GM18868 (cell line): ENCODE results near the gene CHFR.
"Not testable (repeated sequence)": the region's sequence is repeated elsewhere in the genome, so short reads cannot be mapped to it uniquely, and the experiment has no call there.

Experiments
- ATAC-seq: cut with Tn5 transposase; IDR thresholded peaks from one replicate; pipeline ENCODE4 v1.9.1; 2021; ENCODE audit warnings: mild to moderate bottlenecking, moderate library complexity; ENCODE audit not compliant: unreplicated experiment

CHFR gene

DNA sequence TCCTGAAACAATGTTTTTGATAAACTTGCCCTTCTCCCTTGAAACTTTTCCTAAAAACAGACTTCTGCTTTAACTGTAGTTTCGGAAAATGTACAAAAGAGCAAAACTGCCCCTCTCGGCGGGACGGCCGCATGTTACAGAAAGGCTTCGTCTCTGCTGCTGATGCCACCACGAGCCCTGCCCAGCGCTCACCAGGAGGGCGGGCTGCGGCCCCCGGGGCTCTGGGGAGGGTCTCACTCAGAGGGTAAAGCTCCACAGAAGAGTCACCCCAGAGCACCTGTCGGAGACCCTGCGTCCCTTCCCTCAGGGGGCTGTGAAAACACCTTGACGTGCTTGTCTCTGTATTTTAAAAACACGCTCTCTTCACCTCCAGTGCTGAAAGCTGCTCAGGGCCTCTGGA, 46.3 kb downstream of the CHFR start:
- no peak for ATAC-seq

DNA sequence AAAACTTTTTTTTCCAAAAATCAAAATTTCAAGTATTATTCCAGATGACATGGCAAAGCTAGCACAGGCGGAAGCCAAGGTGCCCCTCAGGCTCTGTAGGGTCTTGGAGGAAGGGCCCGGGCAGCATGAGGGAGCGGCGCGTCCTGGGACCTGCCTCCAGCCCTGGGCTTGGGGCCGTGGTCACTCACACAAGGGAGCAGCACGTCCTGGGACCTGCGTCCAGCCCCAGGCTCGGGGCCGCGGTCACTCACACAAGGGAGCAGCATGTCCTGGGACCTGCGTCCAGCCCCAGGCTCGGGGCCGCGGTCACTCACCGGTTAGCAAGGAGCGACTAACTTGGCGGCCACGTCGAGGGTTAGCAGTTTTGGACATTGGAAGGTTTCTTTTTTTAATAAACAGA, 46.9 kb downstream of the CHFR start:
- ATAC-seq: no peak

GRCh38 chr12:132839558-132840235, 47.7 kb downstream of the CHFR start:
- ATAC-seq: no peak

DNA sequence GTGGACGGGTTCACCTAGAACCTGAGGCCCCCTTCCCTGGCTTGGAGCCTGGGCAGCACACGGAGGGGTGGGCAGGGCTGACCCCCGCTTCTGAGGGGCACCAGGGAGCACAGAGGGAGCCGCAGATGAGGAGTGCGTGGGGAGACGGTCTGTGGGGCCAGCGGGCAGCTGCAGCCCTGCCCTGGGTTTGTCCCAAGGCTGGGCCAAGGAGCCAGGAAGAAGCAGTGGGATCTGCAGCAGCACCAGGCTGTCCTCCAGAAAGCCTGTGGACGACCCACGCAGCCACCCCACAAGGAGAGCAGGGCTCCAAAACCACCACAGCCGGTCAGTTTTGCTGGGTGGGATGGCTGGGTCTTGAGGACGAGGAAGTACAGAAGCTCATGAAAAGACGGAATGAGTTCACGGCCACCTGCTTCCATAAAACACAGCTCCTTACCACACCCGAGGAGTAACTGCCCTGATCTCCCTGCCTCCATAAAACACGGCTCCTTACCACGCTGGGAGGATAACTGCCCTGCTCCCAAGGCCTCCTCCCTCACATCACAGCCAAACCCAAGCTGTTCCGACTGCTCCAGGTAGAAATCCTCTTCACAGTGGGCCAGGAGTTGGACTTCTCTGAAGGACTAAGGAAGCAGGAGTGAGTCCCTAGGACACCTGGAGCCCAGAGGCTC, 48.9 kb downstream of the CHFR start:
- no peak for ATAC-seq

GRCh38 chr12:132837693-132838409, 49.6 kb downstream of the CHFR start:
- ATAC-seq: no peak

- no peak for ATAC-seq
Measured at GRCh38 chr12:132836795-132837331, 50.5 kb downstream of the CHFR start.

GRCh38 chr12:132836230-132836629, 51.2 kb downstream of the CHFR start:
- ATAC-seq: not testable (repeated sequence)

GRCh38 chr12:132835076-132836025, 52.1 kb downstream of the CHFR start:
- no peak for ATAC-seq

DNA sequence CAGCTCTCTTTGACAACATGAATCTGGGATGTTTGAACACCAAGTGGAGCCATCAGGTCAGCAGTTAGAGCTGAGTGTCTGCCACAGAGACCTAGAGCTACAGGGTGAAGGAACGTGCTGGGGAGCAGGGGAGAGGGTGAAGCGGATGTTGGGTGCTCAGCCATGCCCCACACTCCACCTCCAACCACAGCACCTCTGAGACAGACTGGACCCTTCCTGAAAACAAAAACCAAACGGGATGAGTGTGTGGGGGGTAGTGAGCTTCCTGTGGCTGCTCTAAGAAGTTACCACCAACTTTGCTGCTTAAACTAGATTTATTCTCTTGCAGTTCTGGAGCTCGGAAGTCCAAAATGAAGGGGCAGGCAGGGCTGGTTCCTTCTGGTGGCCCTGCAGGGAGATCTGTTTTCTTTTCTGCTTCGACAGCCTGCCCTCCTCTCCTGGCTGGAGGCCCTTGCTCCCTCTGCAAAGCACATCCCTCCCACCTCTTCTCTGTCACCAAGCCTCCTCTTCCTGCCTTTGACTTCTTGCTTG, 53.2 kb downstream of the CHFR start:
- no peak for ATAC-seq

DNA sequence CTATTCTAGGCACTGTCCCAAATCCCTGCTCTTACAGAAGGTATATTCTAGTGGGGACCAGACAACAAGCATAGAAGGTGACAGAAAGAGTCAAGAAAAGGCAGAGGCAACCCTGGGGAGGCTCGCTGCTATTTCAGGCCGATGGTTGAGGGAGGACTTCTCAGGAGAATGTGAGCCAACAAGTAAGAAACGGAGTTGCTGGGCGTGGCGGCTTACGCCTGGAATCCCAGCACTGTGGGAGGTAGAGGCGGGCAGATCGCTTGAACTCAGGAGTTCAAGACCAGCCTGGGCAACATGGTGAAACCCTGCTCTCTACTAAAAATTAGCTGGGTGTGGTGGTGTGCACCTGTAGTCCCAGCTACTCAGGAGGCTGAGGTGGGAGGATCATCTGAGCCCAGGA, 54.1 kb downstream of the CHFR start:
- no peak for ATAC-seq

DNA sequence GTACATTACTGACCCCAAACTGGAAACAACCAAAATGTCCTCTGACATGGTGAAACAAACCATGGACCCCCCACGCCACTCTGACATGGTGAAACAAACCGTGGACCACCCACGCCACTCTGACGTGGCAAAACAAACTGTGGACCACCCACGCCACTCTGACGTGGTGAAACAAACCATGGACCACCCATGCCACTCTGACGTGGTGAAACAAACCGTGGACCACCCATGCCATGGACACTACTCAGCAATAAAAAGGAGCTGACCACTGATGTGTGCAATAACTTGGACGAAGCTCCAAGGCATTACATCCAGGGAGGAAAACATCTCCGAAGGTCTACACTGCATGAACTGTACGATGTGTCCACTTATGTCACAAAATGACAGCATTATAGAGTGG, 55.6 kb downstream of the CHFR start:
- no peak for ATAC-seq

GRCh38 chr12:132828706-132829534, 58.5 kb downstream of the CHFR start, which contains the start of gene GOLGA3:
Gene GOLGA3, minus strand, starts transcription at chr12:132828869. Its CDS starts 6,741 bp downstream, at chr12:132822128.
- ATAC-seq: peak; percentile 90

DNA sequence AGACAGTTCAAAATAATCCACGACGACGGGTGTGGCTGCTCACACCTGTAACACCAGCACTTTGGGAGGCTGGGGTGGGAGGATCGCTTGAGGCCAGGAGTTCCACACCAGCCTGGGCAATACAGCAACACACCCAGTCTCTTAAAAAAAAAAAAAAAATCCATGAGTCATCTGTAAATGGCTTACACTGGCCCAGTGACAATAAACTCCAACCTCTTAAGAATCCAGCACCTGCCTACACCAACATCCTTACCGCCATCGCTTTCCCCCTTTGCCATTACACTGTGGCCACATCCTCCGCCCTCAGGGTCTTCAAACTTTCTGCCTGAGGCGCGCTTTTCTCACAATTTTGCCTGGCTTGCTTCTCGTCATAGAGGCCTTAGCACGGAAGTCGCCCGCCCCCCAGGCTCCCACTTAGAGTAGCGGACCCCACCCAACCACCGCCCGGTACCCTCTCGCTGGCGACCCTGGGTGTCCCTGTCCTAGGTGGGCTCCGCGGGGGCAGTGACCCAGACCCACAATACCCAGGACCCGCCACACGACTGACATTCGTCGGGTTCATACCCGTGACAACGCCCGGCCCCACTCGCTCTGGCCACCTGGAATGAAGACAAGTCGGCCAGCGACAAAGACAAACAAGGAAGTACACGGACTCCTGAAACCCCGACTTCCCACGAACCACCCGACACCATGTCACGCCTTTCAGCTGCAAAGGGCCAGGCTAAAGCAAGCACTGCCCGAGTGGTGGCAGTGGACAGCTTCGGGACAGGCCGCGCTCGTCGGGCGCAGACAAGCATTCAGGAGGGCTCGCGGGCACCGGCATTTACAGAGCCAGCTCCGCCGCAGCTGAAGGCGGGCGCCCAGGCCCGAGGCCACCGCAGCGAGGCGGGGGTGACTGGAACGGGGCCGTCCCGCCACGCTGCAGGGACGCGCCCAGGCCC, 59.4 kb downstream of the CHFR start:
- peak; percentile 22 for ATAC-seq

- no peak for ATAC-seq
Measured at GRCh38 chr12:132825861-132826260, 61.5 kb downstream of the CHFR start.

DNA sequence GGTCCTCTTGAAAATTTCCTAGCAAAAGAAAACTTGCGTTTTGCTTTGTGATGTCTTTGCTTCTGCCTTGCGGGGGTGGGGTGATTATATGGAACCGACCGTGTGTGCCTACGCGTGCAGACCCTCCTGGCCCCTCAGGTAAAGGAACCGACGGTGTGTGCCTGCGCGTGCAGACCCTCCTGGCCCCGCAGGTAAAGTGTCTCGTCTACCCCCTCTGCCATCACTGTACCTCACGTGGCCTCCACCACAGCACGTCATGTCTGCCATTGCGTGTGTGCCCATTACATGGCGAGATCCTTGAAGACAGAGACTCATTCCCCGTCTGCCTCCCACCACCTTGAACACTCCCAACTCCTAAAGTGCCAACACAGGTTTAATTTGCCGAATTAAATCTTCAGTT, 62.3 kb downstream of the CHFR start:
- ATAC-seq: no peak

DNA sequence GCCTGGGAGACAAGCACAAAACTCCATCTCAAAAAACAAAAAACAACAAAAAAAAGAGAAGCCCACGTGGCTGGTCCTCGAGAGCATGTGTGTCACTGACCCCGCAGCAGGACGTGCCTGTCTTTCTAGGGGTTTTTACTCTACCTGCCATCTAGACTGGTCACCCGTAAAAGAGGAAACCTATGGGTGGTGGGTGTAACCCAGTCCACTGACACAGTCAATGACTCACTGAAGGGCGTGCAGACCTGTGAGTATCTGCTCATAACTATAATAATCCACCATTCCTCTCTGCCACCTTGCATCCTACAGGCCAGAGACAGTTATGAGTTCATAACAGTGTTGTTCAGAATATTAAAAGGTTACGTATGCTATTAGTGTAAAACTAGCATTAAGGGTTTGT, 63.4 kb downstream of the CHFR start:
- ATAC-seq: no peak

- no peak for ATAC-seq
Measured at GRCh38 chr12:132818562-132818961, 68.8 kb downstream of the CHFR start.

DNA sequence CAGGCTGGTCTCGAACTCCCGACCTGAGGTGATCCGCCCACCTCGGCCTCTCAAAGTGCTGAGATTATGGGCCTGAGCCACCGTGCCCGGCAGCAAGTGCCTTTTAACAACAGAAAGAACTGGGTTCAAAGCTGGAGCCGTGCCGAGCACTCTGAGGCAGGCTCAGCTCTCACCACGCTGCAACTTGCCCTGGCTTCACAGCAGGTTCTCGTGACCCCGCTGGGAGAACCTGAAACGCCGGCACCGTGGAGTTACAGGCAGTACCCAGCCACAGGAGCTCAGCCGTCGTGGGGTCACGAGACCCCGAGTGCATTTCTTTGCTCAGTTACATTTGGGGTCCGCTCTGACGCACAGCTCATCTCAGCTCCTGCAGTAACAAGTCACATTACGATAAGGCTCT, 73.2 kb downstream of the CHFR start:
- no peak for ATAC-seq
